HG02763 (cell line): Measurements from ENCODE around the gene KRT6A.

Experiments used
- ATAC-seq: cut with Tn5 transposase; IDR thresholded peaks from one replicate; pipeline ENCODE4 v1.9.1; 2021; ENCODE audit warnings: mild to moderate bottlenecking, moderate library complexity; ENCODE audit not compliant: unreplicated experiment

Gene KRT6A

GRCh38 chr12:52493172-52493571, at the start of gene KRT6A:
KRT6A (minus strand) TSS chr12:52493257; CDS start chr12:52493188, 69 bp downstream.
- ATAC-seq = no peak

GRCh38 chr12:52542157-52542556, 49.1 kb upstream of the KRT6A start:
- ATAC-seq = no peak

- ATAC-seq = no peak
These were observed 48.7 kb upstream of the KRT6A start for GRCh38 chr12:52541709-52542108.

GRCh38 chr12:52540531-52540930, 47.5 kb upstream of the KRT6A start:
- ATAC-seq = no peak

GRCh38 chr12:52539821-52540173, 46.7 kb upstream of the KRT6A start:
- no peak for ATAC-seq

GRCh38 chr12:52539083-52539820, 46.2 kb upstream of the KRT6A start:
- no peak for ATAC-seq

GRCh38 chr12:52537101-52537500, 44.0 kb upstream of the KRT6A start:
- ATAC-seq = no peak

- no peak for ATAC-seq
These were observed 42.5 kb upstream of the KRT6A start for GRCh38 chr12:52535574-52535973.

- ATAC-seq = no peak
These were observed 41.4 kb upstream of the KRT6A start for GRCh38 chr12:52534482-52534881.

- no peak for ATAC-seq
These were observed 40.8 kb upstream of the KRT6A start for GRCh38 chr12:52533686-52534470.

GRCh38 chr12:52532636-52533035, 39.6 kb upstream of the KRT6A start:
- ATAC-seq = no peak

GRCh38 chr12:52531566-52532300, 38.7 kb upstream of the KRT6A start:
- no peak for ATAC-seq

GRCh38 chr12:52530905-52531304, 37.8 kb upstream of the KRT6A start:
- ATAC-seq = no peak

- ATAC-seq = no peak
These were observed 37.3 kb upstream of the KRT6A start for GRCh38 chr12:52530366-52530765.

GRCh38 chr12:52529846-52530245, 36.8 kb upstream of the KRT6A start:
- no peak for ATAC-seq

GRCh38 chr12:52529417-52529816, 36.4 kb upstream of the KRT6A start:
- ATAC-seq = no peak

GRCh38 chr12:52528641-52529143, 35.6 kb upstream of the KRT6A start:
- no peak for ATAC-seq

GRCh38 chr12:52527121-52527800, 34.2 kb upstream of the KRT6A start:
- no peak for ATAC-seq

GRCh38 chr12:52526511-52526951, 33.5 kb upstream of the KRT6A start:
- no peak for ATAC-seq

GRCh38 chr12:52525661-52526499, 32.8 kb upstream of the KRT6A start:
- ATAC-seq = no peak
